Astrocyte (in vitro differentiated cells and primary cell): ENCODE data around the gene DNAH17. TPM values are rescaled to one million over a fixed set of nuclear protein-coding genes. Genes with fewer than 3 reads are reported as not detected.

Experiments
- DNase-seq: peaks from one replicate; pipeline ENCODE4 v3.0.0-alpha.2; 2010; ENCODE audit warnings: low read depth
- FAIRE-seq: peaks from 2 replicates; lab custom pipeline; 2011; peaks lifted over from hg19 to GRCh38; lab: Jason Lieb, UNC
- H2AFZ ChIP-seq: 2 replicates; pipeline ENCODE4 v1.6.0; 2012; ENCODE audit warnings: low read depth, low read length, inconsistent platforms
- H3K27ac ChIP-seq: 2 replicates; pipeline ENCODE4 v1.5.1; 2011; ENCODE audit warnings: low read depth, low read length, inconsistent platforms
- H3K27me3 ChIP-seq: 2 replicates; pipeline ENCODE4 v1.6.0; 2011; ENCODE audit warnings: low read length, inconsistent platforms; ENCODE audit not compliant: insufficient read depth
- H3K36me3 ChIP-seq: 2 replicates; pipeline ENCODE4 v1.5.1; 2011; ENCODE audit warnings: low read length, inconsistent platforms; ENCODE audit not compliant: insufficient read depth
- H3K4me1 ChIP-seq: 2 replicates; pipeline ENCODE4 v1.5.1; 2011; ENCODE audit warnings: low read length, inconsistent platforms; ENCODE audit not compliant: insufficient read depth
- H3K4me2 ChIP-seq: 2 replicates; pipeline ENCODE4 v1.6.0; 2012; ENCODE audit warnings: low read length, inconsistent platforms
- H3K4me3 ChIP-seq: 2 replicates; pipeline ENCODE4 v1.5.1; 2011; ENCODE audit warnings: low read depth, mild to moderate bottlenecking, low read length, inconsistent platforms; ENCODE audit not compliant: insufficient read depth
- H3K79me2 ChIP-seq: 2 replicates; pipeline ENCODE4 v1.6.0; 2012; ENCODE audit warnings: mild to moderate bottlenecking, low read length, inconsistent platforms; ENCODE audit not compliant: insufficient read depth
- H3K9ac ChIP-seq: 2 replicates; pipeline ENCODE4 v1.6.0; 2012; ENCODE audit warnings: mild to moderate bottlenecking, low read length, inconsistent platforms
- H3K9me3 ChIP-seq: 2 replicates; pipeline ENCODE4 v1.5.1; 2012; ENCODE audit warnings: low read depth, mild to moderate bottlenecking, low read length, inconsistent platforms; ENCODE audit not compliant: insufficient read depth
- H4K20me1 ChIP-seq: 2 replicates; pipeline ENCODE4 v1.6.0; 2012; ENCODE audit warnings: low read length, inconsistent platforms; ENCODE audit not compliant: insufficient read depth
- H3K27ac Mint-ChIP-seq: one replicate; pipeline ENCODE4 v1.8.0; 2021; ENCODE audit warnings: mild to moderate bottlenecking, mixed read lengths; ENCODE audit not compliant: unreplicated experiment
- H3K27me3 Mint-ChIP-seq: one replicate; pipeline ENCODE4 v1.8.0; 2021; ENCODE audit warnings: low read depth, mixed read lengths; ENCODE audit not compliant: unreplicated experiment
- H3K36me3 Mint-ChIP-seq: one replicate; pipeline ENCODE4 v1.8.0; 2021; ENCODE audit warnings: low read depth, mixed read lengths; ENCODE audit not compliant: unreplicated experiment
- H3K4me1 Mint-ChIP-seq: one replicate; pipeline ENCODE4 v1.8.0; 2021; ENCODE audit warnings: low read depth, mixed read lengths; ENCODE audit not compliant: unreplicated experiment
- H3K4me3 Mint-ChIP-seq: one replicate; pipeline ENCODE4 v1.8.0; 2021; ENCODE audit warnings: mild to moderate bottlenecking, moderate library complexity, mixed read lengths; ENCODE audit not compliant: unreplicated experiment
- H3K9me3 Mint-ChIP-seq: one replicate; pipeline ENCODE4 v1.8.0; 2021; ENCODE audit warnings: mild to moderate bottlenecking, mixed read lengths; ENCODE audit not compliant: unreplicated experiment
- CTCF ChIP-seq: IDR thresholded peaks from 2 replicates; pipeline ENCODE4 v1.5.1; 2011; ENCODE audit warnings: low read depth, mild to moderate bottlenecking, inconsistent platforms, low read length, moderate library complexity; ENCODE audit not compliant: insufficient read depth
- EZH2 ChIP-seq: IDR thresholded peaks from 2 replicates; pipeline ENCODE4 v1.6.1; 2012; ENCODE audit warnings: mild to moderate bottlenecking, low read length, inconsistent platforms; ENCODE audit not compliant: insufficient read depth
- total RNA-seq: library from RNA; stranded (reverse); gene quantifications from 2 replicates; pipeline ENCODE4 v1.2.1, GENCODE V29; 2021

The DNAH17 gene
- total RNA-seq, 1 donor from 2014 or later = 0.14 TPM

GRCh38 chr17:78599419-78599818, 22.2 kb upstream of the DNAH17 start:
- Histone ChIP-seq H3K9ac (no peak overlapping the region), H3K27ac (no peak overlapping the region), H3K4me1 (peaks cover 6% of the 10 kb centered on the region), H3K9me3 (no peaks in the 10 kb centered on the region), H3K4me3 (no peak overlapping the region), H3K4me2 (no peak overlapping the region), H2AFZ (no peak overlapping the region), H3K27me3 (no peaks in the 10 kb centered on the region), H3K79me2 (no peaks in the 10 kb centered on the region), H4K20me1 (no peaks in the 10 kb centered on the region), H3K36me3 (no peaks in the 10 kb centered on the region)
- H3K4me3 Mint-ChIP-seq = no peak overlapping the region
- DNase-seq (no peak), FAIRE-seq (no peak)
- peaks cover 38% of the 10 kb centered on the region for H3K4me1 Mint-ChIP-seq
- peaks cover 4% of the 10 kb centered on the region for H3K9me3 Mint-ChIP-seq
- peaks cover 2% of the 10 kb centered on the region for H3K36me3 Mint-ChIP-seq
- H3K27me3 Mint-ChIP-seq = no peaks in the 10 kb centered on the region
- peak overlapping the region; percentile 14 for H3K27ac Mint-ChIP-seq
- TF ChIP-seq EZH2 (no peak), CTCF (no peak)

- no peaks in the 10 kb centered on the region for H3K27me3 ChIP-seq
- no peak for FAIRE-seq
- peak overlapping the region; percentile 37 for H3K27ac ChIP-seq
- H3K9me3 ChIP-seq = no peaks in the 10 kb centered on the region
- no peak overlapping the region for H3K9ac ChIP-seq
- peaks cover 43% of the 10 kb centered on the region for H3K4me1 Mint-ChIP-seq
- H3K27me3 Mint-ChIP-seq = no peaks in the 10 kb centered on the region
- peak; percentile 64 for DNase-seq
- TF ChIP-seq EZH2 (no peak), CTCF (no peak)
- H3K27ac Mint-ChIP-seq = peak overlapping the region; percentile 59
- H2AFZ ChIP-seq = peak overlapping the region; percentile 55
- H3K4me2 ChIP-seq = no peak overlapping the region
- peaks cover 6% of the 10 kb centered on the region for H3K4me1 ChIP-seq
- no peak overlapping the region for H3K4me3 Mint-ChIP-seq
- no peaks in the 10 kb centered on the region for H3K79me2 ChIP-seq
- H3K36me3 Mint-ChIP-seq = peaks cover 2% of the 10 kb centered on the region
- peaks cover 4% of the 10 kb centered on the region for H3K9me3 Mint-ChIP-seq
- no peaks in the 10 kb centered on the region for H3K36me3 ChIP-seq
- H4K20me1 ChIP-seq = no peaks in the 10 kb centered on the region
- H3K4me3 ChIP-seq = no peak overlapping the region
Measured at GRCh38 chr17:78598013-78598471, 20.8 kb upstream of the DNAH17 start.
